Eye (tissue), 1 donor: ENCODE results near the gene RNASET2.
"Not testable (repeated sequence)": the region's sequence is repeated elsewhere in the genome, so short reads cannot be mapped to it uniquely, and the experiment has no call there.

Experiments
- DNase-seq: peaks from one replicate; pipeline ENCODE4 v3.0.0-alpha.2; 2015

Gene RNASET2

GRCh38 chr6:166969390-166970002 lies 13.1 kb upstream of the RNASET2 start:
- DNase-seq = peak; percentile 54

DNA sequence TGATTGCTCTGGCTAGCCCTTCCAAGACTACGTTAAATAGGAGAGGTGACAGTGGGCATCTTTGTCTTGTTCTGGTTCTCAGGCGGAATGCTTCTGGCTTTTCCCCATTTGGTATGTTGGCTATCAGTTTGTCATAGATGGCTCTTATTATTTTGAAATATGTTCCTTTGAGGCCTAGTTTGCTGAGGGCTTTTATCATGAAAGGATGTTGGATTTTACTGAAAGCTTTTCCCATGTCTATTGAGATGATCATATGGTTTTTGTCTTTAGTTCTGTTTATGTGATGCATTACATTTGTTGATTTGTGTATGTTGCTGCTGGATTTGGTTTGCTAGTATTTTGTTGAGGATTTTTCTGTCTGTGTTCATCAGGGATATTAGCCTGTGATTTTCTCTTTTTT lies 9.9 kb upstream of the RNASET2 start:
- no peak for DNase-seq

- DNase-seq = no peak
These were observed 4.2 kb upstream of the RNASET2 start for GRCh38 chr6:166960609-166960978.

- DNase-seq = no peak
These were observed 3.7 kb upstream of the RNASET2 start for GRCh38 chr6:166959911-166960608.

DNA sequence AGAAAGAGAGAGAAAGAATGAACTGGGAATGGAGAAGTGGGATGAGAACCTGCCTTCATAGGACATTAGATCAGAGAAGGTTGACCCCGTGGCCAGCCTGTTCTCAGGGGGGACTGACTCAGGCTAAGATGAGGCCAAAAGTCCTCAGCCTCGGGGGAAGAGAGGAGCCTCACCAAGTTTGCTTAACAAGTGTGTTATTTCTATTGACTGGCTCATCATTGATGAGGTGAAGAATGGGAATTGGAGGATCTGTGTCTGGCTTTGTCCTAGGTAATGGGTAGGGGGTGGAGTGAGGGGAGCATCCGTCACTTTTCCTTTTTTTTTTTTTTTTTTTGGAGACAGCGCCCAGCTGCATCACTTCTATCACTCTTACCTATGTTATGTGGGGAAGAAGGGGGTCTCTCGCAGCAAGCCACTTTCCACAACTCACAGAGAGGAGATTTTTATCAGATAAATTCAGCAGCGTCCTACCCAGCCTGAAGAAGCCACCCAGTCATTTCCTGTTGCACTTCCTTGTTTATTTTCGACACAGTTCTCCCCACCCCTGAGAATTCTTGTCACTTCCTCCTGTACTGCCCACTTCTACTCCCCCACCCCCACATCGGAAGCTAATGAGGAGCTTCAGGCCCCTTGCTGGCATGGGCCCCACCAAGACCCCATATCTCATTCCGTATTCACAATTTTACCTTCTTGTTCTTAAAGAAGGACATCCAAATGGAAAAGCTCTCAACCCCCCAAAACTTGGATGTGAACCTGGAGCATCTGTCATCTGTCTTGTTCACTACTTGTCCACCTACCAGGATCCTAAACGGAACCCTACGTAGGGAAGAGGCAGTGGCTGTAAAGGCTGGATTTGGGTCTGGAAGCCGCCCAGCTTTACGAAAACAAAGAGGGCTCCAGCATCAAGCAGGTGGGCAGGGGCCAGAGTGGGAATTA lies 2.8 kb upstream of the RNASET2 start:
- no peak for DNase-seq

DNA sequence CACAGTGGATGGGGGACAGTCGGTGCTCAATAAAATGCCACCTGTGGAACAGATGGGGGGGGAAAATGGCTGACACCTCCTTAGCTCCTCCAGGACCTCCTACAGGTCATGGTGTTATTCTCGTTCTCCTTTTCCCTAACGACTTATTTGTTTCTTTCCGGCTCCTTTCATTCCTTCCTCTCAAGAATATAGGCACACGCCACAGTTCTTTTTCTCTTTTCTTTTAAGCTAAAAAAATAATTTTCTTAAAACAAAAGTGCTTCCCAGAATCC lies 1.4 kb upstream of the RNASET2 start:
- DNase-seq = no peak

DNA sequence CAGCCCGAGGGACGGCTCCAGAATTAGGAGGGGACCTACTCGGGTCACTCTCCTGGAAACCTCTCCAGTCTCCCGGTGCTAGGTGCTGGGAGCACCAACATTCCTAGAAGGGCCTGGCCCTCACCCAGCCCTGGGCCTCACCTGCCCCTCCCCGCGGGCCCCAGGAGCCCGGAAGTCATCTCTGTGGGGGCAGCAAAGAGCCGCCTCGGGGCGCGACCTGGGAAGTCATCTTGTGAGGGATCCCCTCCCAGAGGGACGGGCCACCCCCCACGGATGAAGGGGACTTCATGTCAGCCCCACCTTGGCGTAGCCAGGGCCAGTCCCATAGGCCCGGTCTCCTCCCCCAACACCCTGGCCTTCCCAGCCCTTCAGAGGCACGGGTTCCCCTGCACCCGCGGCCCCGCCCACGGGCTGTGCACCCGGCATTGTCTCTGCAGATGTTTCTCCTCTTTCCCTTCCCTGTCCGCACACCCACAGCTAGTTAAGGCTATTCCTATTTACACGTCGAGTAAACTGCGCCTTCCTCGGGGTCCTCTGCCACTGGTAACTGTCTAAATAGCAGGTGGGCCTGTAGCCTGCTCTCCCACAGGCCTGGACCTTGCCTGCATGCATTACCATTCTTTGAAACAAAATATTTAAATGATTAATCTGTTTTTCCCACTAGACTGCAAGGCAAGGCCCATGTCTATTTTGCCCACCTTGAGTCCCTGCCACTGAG lies 896 bp upstream of the RNASET2 start:
- DNase-seq = no peak

DNA sequence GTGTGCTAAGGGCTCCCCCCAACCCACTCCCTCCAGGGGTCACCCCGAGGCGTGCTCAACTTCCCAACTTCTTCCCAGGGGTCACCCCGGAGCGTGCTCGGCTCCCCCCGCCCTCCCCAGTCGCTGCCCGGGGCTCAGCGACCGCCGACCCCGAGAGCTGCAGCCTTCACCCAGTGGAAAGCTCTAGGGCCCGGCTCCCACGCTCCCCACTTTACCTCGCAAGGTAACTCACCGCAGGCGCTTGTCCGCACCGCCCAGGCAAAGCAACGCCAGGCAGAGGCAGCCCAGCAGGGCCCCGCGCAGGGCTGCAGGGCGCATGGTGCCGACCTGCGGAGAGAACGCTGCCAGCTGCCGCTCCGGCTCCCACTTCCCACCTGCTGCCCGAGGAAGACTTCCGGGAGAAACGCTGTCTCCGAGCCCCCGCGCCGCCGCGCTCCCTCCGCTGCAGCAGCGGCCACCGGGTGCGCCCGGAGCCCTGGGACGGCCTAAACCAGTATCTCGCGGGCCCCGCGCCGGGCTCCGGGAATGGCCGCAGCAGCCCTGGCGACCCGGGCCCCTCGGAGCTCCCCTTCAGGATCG lies 396 bp downstream of the RNASET2 start:
- DNase-seq = no peak

GRCh38 chr6:166955121-166955864 lies 1.1 kb downstream of the RNASET2 start:
- DNase-seq = peak; percentile 47

GRCh38 chr6:166954118-166954713 lies 2.1 kb downstream of the RNASET2 start:
- DNase-seq = no peak

GRCh38 chr6:166952567-166953486 lies 3.5 kb downstream of the RNASET2 start:
- DNase-seq = no peak

GRCh38 chr6:166952121-166952520 lies 4.2 kb downstream of the RNASET2 start:
- no peak for DNase-seq

GRCh38 chr6:166951670-166952060 lies 4.7 kb downstream of the RNASET2 start:
- DNase-seq = no peak

DNA sequence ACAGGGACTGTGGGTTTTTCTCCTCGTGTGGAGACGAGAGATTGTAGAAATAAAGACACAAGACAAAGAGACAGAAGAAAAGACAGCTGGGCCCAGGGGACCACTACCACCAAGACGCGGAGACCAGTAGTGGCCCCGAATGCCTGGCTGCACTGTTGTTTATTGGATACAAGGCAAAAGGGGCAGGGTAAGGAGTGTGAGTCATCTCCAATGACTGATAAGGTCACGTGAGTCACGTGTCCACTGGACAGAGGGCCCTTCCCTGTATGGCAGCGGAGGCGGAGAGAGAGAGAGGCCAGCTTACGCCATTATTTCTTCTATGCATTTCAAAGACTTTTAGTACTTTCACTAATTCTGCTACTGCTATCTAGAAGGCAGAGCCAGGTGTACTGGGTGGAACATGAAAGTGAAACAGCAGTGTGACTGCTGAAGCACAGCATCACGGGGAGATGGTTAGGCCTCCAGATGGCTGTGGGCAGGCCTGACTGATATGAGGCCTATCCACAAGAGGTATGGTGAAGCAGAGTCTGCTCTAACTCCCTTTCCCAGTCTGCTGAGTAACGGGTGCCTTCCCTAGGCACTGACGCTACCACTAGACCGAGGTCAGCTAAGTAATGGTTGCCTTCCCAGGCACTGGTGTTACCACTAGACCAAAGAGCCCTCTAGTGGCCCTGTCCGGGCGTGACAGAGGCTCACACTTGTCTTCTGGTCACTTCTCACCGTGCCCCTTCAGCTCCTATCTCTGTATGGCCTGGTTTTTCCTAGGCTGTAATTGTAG lies 5.3 kb downstream of the RNASET2 start:
- DNase-seq = peak; percentile 74

GRCh38 chr6:166950443-166950821 lies 5.9 kb downstream of the RNASET2 start:
- DNase-seq = no peak

- no peak for DNase-seq
These were observed 6.6 kb downstream of the RNASET2 start for GRCh38 chr6:166949528-166950442.

- DNase-seq = not testable (repeated sequence)
These were observed 7.6 kb downstream of the RNASET2 start for GRCh38 chr6:166948724-166949123.

- DNase-seq = no peak
These were observed 9.1 kb downstream of the RNASET2 start for GRCh38 chr6:166947251-166947650.

GRCh38 chr6:166946125-166946524 lies 10.2 kb downstream of the RNASET2 start:
- DNase-seq = no peak
